ENCODE measurements around the gene BCR.

BCR gene

DNA sequence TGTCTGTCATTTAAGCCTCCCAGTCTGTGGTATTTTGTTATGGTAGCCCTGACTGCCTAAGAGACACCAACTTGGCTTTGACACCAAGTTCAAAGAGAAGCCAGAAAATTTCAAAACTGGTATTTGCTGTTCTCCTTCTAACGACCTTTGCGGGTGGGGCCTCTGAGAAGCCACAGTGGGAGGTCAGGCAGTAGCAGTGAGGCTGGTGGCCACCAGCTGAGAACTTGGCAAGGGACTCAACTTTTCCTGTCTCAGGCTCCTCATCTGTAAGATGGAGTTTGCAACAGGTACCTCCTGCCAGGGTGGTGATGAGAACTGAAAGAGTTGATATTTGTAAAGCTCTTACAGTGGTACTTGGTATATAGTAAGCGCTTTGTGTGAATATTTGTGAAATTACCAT lies 183.4 kb downstream of the BCR start:
- Histone ChIP-seq H2BK12ac (ENCODE audit: low read length) (no peak overlapping the region), H3K18ac (ENCODE audit: low read length) (no peak overlapping the region), H3K4me2 (ENCODE audit: low read length) (no peak overlapping the region), H3K4ac (ENCODE audit: low read depth, low read length) (no peak overlapping the region), H2BK5ac (ENCODE audit: low read depth, low read length, poor library complexity) (no peak overlapping the region), H2AK5ac (ENCODE audit: low read length) (no peak overlapping the region), H3K4me3 (ENCODE audit: low read depth, low read length) (no peak overlapping the region), H4K12ac (ENCODE audit: low read depth, low read length) (no peak overlapping the region), H2BK120ac (ENCODE audit: insufficient read depth, low read length, poor library complexity) (no peak overlapping the region), H3K79me1 (ENCODE audit: low read length) (no peaks in the 10 kb centered on the region), H3K79me2 (ENCODE audit: control insufficient read depth, insufficient read depth, low read length, poor library complexity) (no peaks in the 10 kb centered on the region), H4K8ac (ENCODE audit: low read depth, low read length) (no peak overlapping the region), H2AFZ (ENCODE audit: insufficient read depth, low read length, poor library complexity) (no peak overlapping the region), H3K4me1 (ENCODE audit: control insufficient read depth in 1 of 2, insufficient read depth in 2 of 2, low read length in 2 of 2) (no peaks in the 10 kb centered on the region), H3K27me3 (ENCODE audit: insufficient read depth, low read length) (no peaks in the 10 kb centered on the region), H3K9me3 (ENCODE audit: insufficient read depth, low read depth, low read length) (peaks cover 3% of the 10 kb centered on the region), H4K91ac (ENCODE audit: low read depth, low read length) (no peak overlapping the region), H3K14ac (ENCODE audit: low read length) (no peak overlapping the region), H3K36me3 (ENCODE audit: control insufficient read depth in 1 of 2, insufficient read depth in 2 of 2, low read length in 2 of 2) (no peaks in the 10 kb centered on the region), H3K23ac (ENCODE audit: low read length) (no peak overlapping the region), H3K9ac (ENCODE audit: low read length) (no peak overlapping the region), H3K27ac (ENCODE audit: low read depth, low read length) (no peak overlapping the region)
- no CpG with 5 or more reads among the region's 3 CpGs for WGBS (ENCODE audit: extremely low coverage, insufficient coverage, insufficient read length)
- DNase-seq = no peak

DNA sequence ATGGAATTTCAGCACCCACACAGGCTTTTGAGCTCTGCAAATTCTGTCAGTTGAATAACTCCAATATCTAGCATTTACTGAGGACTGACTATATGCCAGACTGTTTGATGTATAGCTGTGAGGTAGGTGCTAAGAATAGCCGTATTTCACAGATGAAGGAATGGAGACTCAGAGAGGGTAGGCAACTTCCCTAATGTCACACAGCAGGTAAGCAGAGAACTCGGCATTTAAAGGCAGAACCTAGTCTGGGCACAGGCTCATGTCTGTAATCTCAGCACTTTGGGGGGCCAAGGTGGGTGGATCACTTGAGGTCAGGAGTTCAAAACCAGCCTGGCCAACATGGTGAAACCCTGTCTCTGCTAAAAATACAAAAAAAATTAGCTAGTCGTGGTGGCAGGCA lies 184.1 kb downstream of the BCR start:
- H3K9ac ChIP-seq (ENCODE audit: low read length) = no peak overlapping the region
- H4K8ac ChIP-seq (ENCODE audit: low read depth, low read length) = no peak overlapping the region
- DNase-seq = no peak
- no peak overlapping the region for H3K23ac ChIP-seq (ENCODE audit: low read length)
- H3K36me3 ChIP-seq (ENCODE audit: control insufficient read depth in 1 of 2, insufficient read depth in 2 of 2, low read length in 2 of 2) = no peaks in the 10 kb centered on the region
- no CpG with 5 or more reads among the region's 3 CpGs for WGBS (ENCODE audit: extremely low coverage, insufficient coverage, insufficient read length)
- H3K9me3 ChIP-seq (ENCODE audit: insufficient read depth, low read depth, low read length) = peaks cover 3% of the 10 kb centered on the region
- no peaks in the 10 kb centered on the region for H3K27me3 ChIP-seq (ENCODE audit: insufficient read depth, low read length)
- no peak overlapping the region for H4K91ac ChIP-seq (ENCODE audit: low read depth, low read length)
- no peak overlapping the region for H3K14ac ChIP-seq (ENCODE audit: low read length)
- no peak overlapping the region for H3K4ac ChIP-seq (ENCODE audit: low read depth, low read length)
- H4K12ac ChIP-seq (ENCODE audit: low read depth, low read length) = no peak overlapping the region
- H3K27ac ChIP-seq (ENCODE audit: low read depth, low read length) = no peak overlapping the region
- no peak overlapping the region for H2AK5ac ChIP-seq (ENCODE audit: low read length)
- no peak overlapping the region for H3K4me2 ChIP-seq (ENCODE audit: low read length)
- H3K18ac ChIP-seq (ENCODE audit: low read length) = no peak overlapping the region
- H3K4me1 ChIP-seq (ENCODE audit: control insufficient read depth in 1 of 2, insufficient read depth in 2 of 2, low read length in 2 of 2) = no peaks in the 10 kb centered on the region
- H2BK12ac ChIP-seq (ENCODE audit: low read length) = no peak overlapping the region
- H2BK5ac ChIP-seq (ENCODE audit: low read depth, low read length, poor library complexity) = no peak overlapping the region
- no peak overlapping the region for H3K4me3 ChIP-seq (ENCODE audit: low read depth, low read length)
- H2BK120ac ChIP-seq (ENCODE audit: insufficient read depth, low read length, poor library complexity) = no peak overlapping the region
- H3K79me2 ChIP-seq (ENCODE audit: control insufficient read depth, insufficient read depth, low read length, poor library complexity) = no peaks in the 10 kb centered on the region
- H2AFZ ChIP-seq (ENCODE audit: insufficient read depth, low read length, poor library complexity) = no peak overlapping the region
- H3K79me1 ChIP-seq (ENCODE audit: low read length) = no peaks in the 10 kb centered on the region

DNA sequence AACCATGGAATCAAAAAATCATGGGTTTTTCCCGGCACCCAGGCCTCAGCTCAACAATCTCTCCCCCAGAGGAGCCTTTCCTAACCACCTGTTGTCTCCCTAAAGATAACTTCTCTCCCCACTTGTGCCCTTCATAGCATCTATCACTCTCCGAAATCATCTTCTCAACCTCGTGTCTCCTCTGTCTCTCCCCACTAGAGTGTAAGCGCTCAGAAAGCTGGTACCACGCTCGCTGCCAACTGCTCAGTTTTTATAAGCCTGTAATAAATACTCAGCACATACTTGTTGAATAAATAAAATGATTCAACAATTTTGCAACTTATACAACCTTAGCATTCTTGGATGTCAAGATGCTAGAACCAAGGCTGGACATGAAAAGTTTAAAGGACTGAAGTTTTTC lies 185.2 kb downstream of the BCR start:
- WGBS (ENCODE audit: extremely low coverage, insufficient coverage, insufficient read length) = no CpG with 5 or more reads among the region's 6 CpGs
- H3K36me3 ChIP-seq (ENCODE audit: control insufficient read depth in 1 of 2, insufficient read depth in 2 of 2, low read length in 2 of 2) = no peaks in the 10 kb centered on the region
- no peak overlapping the region for H2BK12ac ChIP-seq (ENCODE audit: low read length)
- H3K14ac ChIP-seq (ENCODE audit: low read length) = no peak overlapping the region
- H3K27ac ChIP-seq (ENCODE audit: low read depth, low read length) = no peak overlapping the region
- no peak overlapping the region for H3K18ac ChIP-seq (ENCODE audit: low read length)
- no peaks in the 10 kb centered on the region for H3K4me1 ChIP-seq (ENCODE audit: control insufficient read depth in 1 of 2, insufficient read depth in 2 of 2, low read length in 2 of 2)
- no peaks in the 10 kb centered on the region for H3K27me3 ChIP-seq (ENCODE audit: insufficient read depth, low read length)
- no peak overlapping the region for H2BK5ac ChIP-seq (ENCODE audit: low read depth, low read length, poor library complexity)
- H2AK5ac ChIP-seq (ENCODE audit: low read length) = no peak overlapping the region
- H4K91ac ChIP-seq (ENCODE audit: low read depth, low read length) = no peak overlapping the region
- no peak overlapping the region for H2AFZ ChIP-seq (ENCODE audit: insufficient read depth, low read length, poor library complexity)
- no peak overlapping the region for H3K23ac ChIP-seq (ENCODE audit: low read length)
- H3K79me1 ChIP-seq (ENCODE audit: low read length) = no peaks in the 10 kb centered on the region
- no peak overlapping the region for H4K8ac ChIP-seq (ENCODE audit: low read depth, low read length)
- H4K12ac ChIP-seq (ENCODE audit: low read depth, low read length) = no peak overlapping the region
- DNase-seq = no peak
- no peaks in the 10 kb centered on the region for H3K79me2 ChIP-seq (ENCODE audit: control insufficient read depth, insufficient read depth, low read length, poor library complexity)
- no peak overlapping the region for H3K4ac ChIP-seq (ENCODE audit: low read depth, low read length)
- no peak overlapping the region for H2BK120ac ChIP-seq (ENCODE audit: insufficient read depth, low read length, poor library complexity)
- no peak overlapping the region for H3K9ac ChIP-seq (ENCODE audit: low read length)
- H3K4me3 ChIP-seq (ENCODE audit: low read depth, low read length) = no peak overlapping the region
- H3K9me3 ChIP-seq (ENCODE audit: insufficient read depth, low read depth, low read length) = peaks cover 3% of the 10 kb centered on the region
- H3K4me2 ChIP-seq (ENCODE audit: low read length) = no peak overlapping the region

DNA sequence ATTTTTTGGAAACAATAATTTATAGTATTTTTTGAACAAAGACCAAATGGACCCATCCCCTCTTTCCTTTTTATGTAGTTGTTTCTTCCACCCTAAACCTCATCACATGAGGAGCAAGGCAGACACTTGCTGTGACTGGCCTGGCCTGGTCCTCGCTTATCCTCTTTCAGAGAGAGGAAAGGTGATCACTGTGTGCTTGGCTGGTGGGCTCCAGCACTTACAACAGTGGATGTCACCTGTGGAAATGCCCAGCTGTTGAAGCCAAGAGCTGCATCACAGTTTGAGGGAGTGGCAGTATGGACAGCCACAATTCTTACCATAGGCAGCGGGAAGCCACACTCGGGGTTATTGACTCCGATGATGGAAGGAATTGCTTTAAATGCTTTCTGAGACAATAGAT lies 185.7 kb downstream of the BCR start:
- H3K4me1 ChIP-seq (ENCODE audit: control insufficient read depth in 1 of 2, insufficient read depth in 2 of 2, low read length in 2 of 2) = no peaks in the 10 kb centered on the region
- no peak overlapping the region for H2AK5ac ChIP-seq (ENCODE audit: low read length)
- H2BK120ac ChIP-seq (ENCODE audit: insufficient read depth, low read length, poor library complexity) = no peak overlapping the region
- no peak overlapping the region for H3K4ac ChIP-seq (ENCODE audit: low read depth, low read length)
- H4K91ac ChIP-seq (ENCODE audit: low read depth, low read length) = no peak overlapping the region
- H3K9ac ChIP-seq (ENCODE audit: low read length) = no peak overlapping the region
- no peak for DNase-seq
- no peak overlapping the region for H2AFZ ChIP-seq (ENCODE audit: insufficient read depth, low read length, poor library complexity)
- H3K27me3 ChIP-seq (ENCODE audit: insufficient read depth, low read length) = no peaks in the 10 kb centered on the region
- no peak overlapping the region for H3K4me2 ChIP-seq (ENCODE audit: low read length)
- peaks cover 3% of the 10 kb centered on the region for H3K9me3 ChIP-seq (ENCODE audit: insufficient read depth, low read depth, low read length)
- no CpG with 5 or more reads among the region's 4 CpGs for WGBS (ENCODE audit: extremely low coverage, insufficient coverage, insufficient read length)
- H3K36me3 ChIP-seq (ENCODE audit: control insufficient read depth in 1 of 2, insufficient read depth in 2 of 2, low read length in 2 of 2) = no peaks in the 10 kb centered on the region
- no peak overlapping the region for H3K14ac ChIP-seq (ENCODE audit: low read length)
- no peaks in the 10 kb centered on the region for H3K79me2 ChIP-seq (ENCODE audit: control insufficient read depth, insufficient read depth, low read length, poor library complexity)
- no peak overlapping the region for H3K18ac ChIP-seq (ENCODE audit: low read length)
- H2BK5ac ChIP-seq (ENCODE audit: low read depth, low read length, poor library complexity) = no peak overlapping the region
- no peak overlapping the region for H3K27ac ChIP-seq (ENCODE audit: low read depth, low read length)
- H4K12ac ChIP-seq (ENCODE audit: low read depth, low read length) = no peak overlapping the region
- no peak overlapping the region for H4K8ac ChIP-seq (ENCODE audit: low read depth, low read length)
- H2BK12ac ChIP-seq (ENCODE audit: low read length) = no peak overlapping the region
- H3K79me1 ChIP-seq (ENCODE audit: low read length) = no peaks in the 10 kb centered on the region
- no peak overlapping the region for H3K23ac ChIP-seq (ENCODE audit: low read length)
- no peak overlapping the region for H3K4me3 ChIP-seq (ENCODE audit: low read depth, low read length)

Measured in trophoblast cell (in vitro differentiated cells and primary cell).